HG03521 (cell line): ENCODE data around the gene CHAD.

Experiments used
- ATAC-seq: cut with Tn5 transposase; IDR thresholded peaks from one replicate; pipeline ENCODE4 v1.9.1; 2021; ENCODE audit warnings: mild to moderate bottlenecking, moderate library complexity; ENCODE audit not compliant: unreplicated experiment

The CHAD gene, protein sequence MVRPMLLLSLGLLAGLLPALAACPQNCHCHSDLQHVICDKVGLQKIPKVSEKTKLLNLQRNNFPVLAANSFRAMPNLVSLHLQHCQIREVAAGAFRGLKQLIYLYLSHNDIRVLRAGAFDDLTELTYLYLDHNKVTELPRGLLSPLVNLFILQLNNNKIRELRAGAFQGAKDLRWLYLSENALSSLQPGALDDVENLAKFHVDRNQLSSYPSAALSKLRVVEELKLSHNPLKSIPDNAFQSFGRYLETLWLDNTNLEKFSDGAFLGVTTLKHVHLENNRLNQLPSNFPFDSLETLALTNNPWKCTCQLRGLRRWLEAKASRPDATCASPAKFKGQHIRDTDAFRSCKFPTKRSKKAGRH

GRCh38 chr17:50468304-50469207 lies at the start of gene CHAD:
Gene CHAD, minus strand, starts transcription at chr17:50468880. Its CDS starts 67 bp downstream, at chr17:50468813.
- ATAC-seq: no peak

- no peak for ATAC-seq
Measured at GRCh38 chr17:50517504-50518383, 49.1 kb upstream of the CHAD start.

DNA sequence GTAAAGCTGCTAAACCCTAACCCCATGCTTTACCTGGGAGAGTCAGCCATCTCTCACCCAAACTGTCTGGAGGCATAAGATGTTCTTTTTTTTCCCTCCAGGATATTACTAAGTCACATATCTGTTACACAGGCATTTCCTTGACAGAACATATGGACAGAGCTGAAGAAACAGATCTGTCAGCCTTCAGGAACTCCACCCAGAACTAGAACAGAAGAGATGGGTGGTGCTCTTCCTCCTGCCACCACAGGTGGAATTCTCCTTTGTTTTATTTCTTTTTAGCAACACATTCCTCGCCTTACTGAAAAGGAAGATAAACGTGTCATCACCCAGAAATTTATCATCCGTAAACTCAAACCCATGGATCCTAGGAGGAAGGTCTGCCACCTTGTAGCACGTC lies 48.3 kb upstream of the CHAD start:
- ATAC-seq: no peak

DNA sequence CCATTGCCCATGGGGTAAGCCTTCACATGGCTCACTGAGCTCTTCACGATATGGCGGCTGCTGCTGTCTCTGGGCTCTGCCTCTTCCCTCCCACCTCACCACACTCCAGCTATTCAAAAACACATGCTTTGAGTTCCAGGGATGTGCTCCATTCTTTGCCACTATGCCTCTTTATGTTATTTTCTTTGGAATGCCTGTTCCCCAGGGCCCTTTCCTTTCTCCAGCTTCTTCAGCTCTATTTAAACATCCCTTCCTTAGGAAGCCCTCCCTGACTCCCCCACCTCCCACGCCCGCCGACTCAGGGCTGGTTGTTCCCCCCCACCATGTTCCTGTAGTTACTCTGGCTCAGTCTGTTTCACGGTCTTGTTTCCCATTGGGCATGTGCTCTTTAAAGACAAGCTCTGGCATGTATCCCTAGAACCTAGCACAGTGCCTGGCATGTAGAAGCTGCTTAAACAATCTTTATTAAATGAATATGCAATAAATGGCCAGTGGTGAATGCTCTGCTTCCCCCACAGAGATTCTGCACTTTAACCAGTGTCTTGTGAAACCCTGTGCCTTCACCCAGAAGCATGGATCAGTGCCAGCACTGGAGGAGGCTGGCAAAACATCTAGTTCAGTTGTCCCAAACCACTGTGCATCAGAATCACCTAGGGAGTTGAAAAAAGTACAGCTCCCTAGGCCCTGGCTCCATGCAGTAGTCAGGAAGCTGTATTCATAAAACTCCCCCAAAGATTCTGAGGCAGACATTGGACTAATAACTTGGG lies 46.4 kb upstream of the CHAD start:
- no peak for ATAC-seq

DNA sequence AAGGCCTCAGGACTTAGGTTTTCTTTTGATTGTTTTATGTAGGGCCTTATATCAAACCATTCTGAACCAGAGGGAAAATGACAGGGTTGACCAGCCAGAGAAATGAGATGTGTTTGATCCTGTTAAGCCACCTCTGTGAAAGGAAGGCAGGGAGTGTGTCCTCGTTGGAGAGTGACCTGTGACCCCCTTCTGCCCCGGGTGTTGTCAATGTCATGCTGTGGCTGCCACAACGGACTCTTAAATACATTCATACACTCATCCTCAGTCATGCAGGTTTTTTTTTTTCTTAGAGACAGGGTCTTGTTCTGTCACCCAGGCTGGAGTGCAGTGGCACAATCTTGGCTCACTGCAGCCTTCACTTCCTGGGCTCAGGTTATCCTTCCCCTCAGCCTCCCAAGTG lies 45.7 kb upstream of the CHAD start:
- ATAC-seq: no peak

GRCh38 chr17:50513495-50513894 lies 44.8 kb upstream of the CHAD start:
- no peak for ATAC-seq

DNA sequence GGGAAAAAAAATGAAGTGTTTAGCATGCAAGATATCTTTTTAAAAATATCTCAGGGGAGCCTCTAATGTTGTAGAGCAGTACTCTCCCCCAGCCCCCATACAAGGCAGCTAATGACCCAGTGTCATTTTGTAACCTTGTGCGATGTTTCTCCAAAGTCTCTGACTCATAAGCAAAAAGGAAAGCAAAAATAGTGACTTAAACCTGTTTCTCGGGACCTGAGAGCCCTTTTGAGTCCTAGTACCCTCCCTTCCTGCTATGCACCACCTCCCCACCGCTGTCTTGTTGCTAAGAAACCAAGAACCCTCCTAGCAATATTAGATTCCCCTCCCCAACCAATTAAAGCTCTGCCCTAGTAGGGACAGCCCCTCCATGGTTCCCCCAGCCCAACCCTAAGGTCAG lies 42.4 kb upstream of the CHAD start:
- ATAC-seq: peak; percentile 58

- no peak for ATAC-seq
Measured at GRCh38 chr17:50508573-50509460, 40.1 kb upstream of the CHAD start.

GRCh38 chr17:50507871-50508572 lies 39.3 kb upstream of the CHAD start, which contains the start of gene MYCBPAP:
Gene MYCBPAP, plus strand, starts transcription at chr17:50508439. Its CDS starts 236 bp downstream, at chr17:50508675.
- no peak for ATAC-seq

GRCh38 chr17:50506298-50506697 lies 37.6 kb upstream of the CHAD start:
- no peak for ATAC-seq

GRCh38 chr17:50505591-50506130 lies 37.0 kb upstream of the CHAD start:
- ATAC-seq: no peak

DNA sequence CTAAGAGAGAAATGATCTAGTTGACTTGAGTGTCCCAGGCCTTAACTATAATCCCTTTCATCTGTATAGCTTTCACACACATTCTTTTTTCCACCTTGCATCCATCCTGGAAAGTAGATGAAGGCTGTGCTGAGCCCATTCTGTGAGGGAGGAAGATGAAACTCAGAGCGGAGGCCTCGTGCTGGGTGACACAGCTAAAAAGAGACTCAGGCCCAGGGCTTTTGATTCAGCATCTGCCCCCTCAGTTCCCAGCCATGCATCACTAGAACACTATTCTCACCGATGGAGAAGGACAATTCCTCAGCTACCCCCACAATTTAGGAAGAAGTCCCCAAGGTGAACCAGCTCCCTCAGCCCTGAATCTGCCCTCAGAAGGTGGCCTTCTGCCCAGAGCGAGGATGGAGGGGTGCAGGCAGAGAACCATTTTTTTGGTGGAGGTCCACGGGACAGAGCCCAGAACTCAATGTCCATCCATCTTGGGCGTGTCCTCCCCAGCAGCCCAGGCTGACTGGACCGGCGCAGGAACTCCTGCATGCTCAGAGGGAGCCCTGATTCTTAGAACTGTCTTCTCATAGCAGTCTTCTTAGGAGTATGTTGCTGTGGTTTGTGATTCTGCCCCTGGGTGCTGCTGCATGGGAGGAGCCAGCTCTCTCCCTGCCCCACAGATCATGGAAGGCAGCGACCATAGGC lies 33.8 kb upstream of the CHAD start:
- no peak for ATAC-seq

DNA sequence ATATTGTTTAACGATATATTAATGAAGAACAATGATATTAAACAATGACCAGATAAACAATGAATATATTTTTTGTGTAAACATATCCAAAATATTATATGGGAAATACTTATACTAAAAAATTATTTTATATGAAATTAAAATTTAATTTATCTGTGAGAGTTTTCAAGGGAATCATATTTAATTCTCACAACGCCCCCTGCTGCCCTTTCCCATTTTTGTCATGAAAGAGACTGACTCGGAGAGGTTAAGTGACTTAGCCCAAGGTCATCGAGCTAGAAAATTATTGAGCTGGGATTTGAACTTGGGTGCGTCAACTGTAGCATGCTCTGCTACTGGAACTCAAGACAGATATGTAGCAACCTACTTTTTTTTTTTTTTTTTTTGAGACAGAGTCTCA lies 32.4 kb upstream of the CHAD start:
- ATAC-seq: no peak

DNA sequence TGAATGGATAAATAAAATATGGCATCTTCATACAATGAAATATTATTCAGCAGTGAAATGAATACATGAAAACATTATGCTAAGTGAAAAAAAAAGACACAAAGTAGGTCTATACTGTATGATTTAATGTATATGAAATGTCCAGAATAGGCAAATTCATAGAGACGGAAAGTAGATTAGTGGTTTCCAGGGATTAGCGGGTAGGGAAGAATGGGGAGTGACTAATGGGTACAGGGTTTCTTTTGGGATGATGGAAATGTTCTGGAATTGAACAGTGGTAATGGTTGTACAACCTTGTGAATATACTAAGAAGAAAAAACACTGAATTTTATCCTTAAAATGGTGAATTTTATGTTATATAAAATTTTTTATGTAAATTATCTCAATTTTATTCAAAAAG lies 31.0 kb upstream of the CHAD start:
- no peak for ATAC-seq

GRCh38 chr17:50499270-50499669 lies 30.6 kb upstream of the CHAD start:
- no peak for ATAC-seq

GRCh38 chr17:50498021-50498874 lies 29.6 kb upstream of the CHAD start:
- ATAC-seq: no peak

DNA sequence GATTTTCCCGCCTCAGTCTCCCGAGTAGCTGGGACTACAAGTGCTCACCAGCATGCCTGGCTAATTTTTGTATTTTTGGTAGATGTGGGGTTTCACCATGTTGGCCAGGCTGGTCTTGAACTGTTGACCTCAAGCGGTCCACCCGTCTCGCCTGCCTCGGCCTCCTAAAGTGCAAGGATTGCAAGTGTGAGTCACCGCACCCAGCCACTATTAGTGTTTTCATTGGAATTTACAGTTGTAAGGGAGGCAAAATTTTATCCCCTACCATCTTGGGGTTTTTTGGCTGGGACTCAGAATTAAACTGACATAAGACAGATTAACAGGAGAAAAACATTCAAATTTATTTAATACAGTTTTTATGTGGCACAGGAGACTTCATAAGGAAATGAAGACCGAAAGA lies 27.2 kb upstream of the CHAD start:
- ATAC-seq: no peak
